HG02759 (cell line): ENCODE measurements around the gene ARHGAP15.
A peak's percentile ranks its signal among the peaks of the same experiment; 100 is the strongest.

Experiments
- ATAC-seq: cut with Tn5 transposase; IDR thresholded peaks from one replicate; pipeline ENCODE4 v1.9.1; 2021; ENCODE audit warnings: mild to moderate bottlenecking, moderate library complexity; ENCODE audit not compliant: unreplicated experiment

ARHGAP15 gene

DNA sequence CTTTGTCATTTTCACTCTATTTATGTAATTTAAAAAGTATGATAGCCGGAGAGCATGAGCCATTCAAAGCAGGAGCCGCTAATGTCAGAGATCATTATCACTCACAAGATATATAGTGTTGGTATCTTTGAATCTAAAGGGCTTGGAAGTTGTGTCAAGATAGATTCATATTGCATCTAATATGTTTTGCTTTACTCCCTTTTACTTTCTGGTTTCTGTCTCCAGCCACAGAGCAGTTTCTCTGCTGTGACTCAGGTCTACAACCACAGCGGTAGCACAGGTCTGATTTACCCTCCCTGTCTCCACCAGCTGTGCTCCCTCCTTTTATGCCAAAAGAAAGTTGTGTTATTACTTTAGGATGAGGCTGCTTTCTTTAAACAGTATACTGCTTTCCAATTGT lies 424.0 kb downstream of the ARHGAP15 start:
- ATAC-seq, result peak; percentile 52

DNA sequence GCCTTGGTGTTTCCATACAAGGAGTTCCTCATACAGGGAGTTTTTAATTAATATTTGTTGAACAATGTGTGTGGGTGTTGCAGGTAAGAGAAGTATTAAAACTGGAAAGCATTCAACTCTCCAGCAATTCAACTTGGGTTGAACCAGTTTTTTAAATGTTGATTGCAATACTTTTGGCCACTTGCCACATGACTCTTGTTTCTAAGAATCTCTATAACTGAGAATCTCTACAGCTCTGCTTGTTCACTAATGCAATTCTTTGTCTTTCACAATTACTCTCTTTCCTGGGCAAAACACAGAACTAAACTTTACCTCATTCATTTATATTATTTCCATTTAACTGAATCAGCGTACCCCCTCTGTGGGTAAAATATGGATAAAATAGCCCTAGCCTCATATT lies 429.4 kb downstream of the ARHGAP15 start:
- no peak for ATAC-seq

DNA sequence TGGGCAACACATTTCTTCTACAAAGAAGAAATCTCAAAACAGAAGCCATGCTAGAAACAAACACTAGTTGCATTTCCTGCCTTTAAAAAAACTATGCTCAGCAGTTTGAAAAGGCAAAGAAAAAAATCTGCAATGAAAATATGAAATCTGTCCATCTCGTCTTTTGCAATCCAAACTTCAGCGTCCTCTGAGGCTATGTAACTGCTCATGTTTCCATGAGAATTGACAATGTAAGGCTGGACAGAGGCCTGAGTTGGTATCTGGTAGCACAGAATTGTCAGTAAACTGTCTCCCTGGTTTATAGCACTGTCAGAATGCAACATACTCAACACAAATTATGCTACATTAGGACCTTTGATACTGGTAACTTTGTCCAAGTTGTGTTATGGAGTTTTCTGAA lies 429.9 kb downstream of the ARHGAP15 start:
- no peak for ATAC-seq

DNA sequence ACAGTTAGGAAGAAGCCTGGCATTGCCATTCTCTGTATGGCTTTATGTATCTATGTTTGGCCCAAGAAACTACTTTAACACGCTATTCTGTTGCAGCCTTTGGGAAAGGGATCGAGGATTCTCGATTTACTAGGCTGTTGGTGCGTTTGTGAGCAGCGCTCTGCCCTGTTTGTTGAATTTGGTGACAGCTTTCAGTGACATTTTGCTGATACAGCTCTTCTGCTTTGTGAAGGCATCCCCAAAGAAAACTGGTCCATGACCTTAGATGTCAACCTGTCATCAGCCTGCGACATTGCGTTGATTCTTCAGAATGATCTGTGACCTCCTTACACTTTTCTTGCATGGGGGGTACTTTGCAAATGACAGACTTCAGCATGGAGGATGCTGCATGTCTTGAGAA lies 431.5 kb downstream of the ARHGAP15 start:
- no peak for ATAC-seq

DNA sequence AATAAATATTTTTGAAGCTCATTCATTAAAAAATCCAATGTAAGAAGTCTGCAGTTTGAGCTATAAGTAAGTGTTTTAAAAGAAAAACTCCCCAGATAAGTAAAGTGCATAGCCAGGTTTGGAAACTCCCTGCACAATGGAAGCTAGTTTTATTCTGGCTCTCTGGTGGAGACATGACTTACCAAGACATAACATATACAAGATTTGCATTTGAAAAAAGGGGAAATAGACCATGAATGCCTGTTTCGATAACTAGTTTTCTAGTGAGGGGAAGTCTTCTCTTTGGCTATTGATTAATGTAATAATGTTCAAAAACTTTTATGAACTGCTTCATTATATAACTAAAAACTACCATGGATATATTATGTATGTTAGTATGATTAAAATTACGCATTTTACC lies 435.2 kb downstream of the ARHGAP15 start:
- ATAC-seq, result peak; percentile 92

DNA sequence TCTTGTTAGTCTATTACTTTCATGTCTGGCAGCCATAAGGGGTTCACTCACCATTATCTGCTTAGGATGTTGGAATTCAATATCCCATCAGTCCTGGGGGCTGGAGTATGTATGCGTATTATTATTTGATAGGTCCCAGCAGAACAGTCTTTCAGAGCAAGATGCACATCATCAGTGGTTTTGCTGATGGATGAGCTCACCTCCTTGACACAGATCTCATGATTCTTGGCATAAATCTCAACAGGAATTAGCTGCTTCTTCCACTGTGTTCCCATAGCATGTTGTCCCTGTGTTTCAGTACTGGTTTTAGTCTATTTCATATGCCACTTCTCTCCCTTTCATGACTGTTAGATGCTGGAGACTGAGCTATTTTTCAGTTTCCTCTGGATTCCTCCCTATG lies 442.5 kb downstream of the ARHGAP15 start:
- no peak for ATAC-seq

DNA sequence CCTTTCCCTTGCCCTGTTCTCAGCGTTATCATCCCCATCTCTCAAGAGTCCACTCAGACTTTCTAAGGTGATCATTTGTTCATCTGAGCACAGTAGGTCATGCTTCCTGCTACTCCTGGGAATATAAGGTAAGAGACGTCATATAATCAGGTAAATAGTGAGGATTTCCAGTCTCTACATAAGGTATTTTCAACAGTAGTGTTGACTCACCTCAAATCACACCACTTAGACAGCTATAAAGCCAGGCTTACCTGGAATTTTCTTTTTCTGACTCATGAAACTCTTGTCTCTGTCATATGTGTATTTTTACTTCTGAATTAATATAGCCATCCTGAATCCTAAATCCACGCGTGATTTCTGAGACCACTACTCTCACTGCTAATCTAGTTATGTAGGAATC lies 443.2 kb downstream of the ARHGAP15 start:
- ATAC-seq, result no peak

DNA sequence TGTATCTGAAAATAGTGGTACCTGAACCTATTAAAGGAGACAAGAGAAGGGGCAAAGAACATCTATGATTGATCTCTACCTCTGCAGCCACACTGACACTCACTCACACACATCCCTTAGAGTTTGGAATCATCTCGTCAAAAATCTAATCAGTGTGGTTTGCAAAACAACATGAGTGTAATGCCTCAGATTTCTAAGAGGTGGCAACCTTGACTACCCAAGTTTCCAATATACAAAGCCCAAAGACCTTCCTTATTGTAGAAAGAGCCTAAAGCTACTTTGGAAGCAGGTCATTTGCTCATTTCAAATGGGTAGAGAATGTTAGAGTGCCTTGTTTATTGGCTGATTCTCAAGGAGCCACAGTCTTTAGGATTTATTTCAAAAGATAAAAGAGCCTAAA lies 444.9 kb downstream of the ARHGAP15 start:
- no peak for ATAC-seq

DNA sequence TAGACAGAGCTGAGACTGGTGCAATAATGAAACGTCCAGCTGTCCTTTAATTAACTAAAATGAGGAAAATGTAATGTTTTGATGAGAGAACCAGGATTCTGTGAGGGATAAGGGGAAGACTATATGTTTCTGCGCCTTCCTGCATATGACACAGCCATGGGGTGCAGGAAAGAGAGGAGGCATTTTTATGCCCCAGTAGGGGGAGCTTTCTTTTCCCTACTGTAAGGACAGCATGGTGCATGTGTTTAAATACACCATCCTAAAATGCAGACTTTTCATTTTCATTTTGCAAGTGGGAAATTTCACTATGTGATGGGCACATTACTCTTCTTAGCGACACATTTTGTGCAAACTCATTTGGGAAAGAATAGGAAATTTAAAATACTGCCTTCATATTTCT lies 446.1 kb downstream of the ARHGAP15 start:
- ATAC-seq, result no peak

DNA sequence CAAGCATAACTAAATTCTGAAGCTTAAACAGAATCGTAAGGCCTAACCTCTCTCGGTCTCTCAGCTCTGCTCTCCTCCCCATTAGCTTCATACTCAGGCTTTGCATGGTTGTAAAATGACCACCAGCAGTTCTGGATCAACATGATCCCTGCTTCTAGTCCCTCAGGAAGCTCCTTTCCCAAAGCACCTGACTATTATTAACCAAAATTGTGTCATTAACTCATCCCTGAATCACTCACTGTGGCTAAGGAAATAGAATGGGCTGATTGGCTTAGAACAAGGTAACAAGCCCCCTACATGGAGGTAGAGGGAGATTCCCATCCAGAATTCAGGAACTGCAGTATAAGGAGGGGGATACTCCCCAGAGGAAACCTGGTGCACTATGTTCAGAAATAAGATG lies 448.3 kb downstream of the ARHGAP15 start:
- ATAC-seq, result no peak

DNA sequence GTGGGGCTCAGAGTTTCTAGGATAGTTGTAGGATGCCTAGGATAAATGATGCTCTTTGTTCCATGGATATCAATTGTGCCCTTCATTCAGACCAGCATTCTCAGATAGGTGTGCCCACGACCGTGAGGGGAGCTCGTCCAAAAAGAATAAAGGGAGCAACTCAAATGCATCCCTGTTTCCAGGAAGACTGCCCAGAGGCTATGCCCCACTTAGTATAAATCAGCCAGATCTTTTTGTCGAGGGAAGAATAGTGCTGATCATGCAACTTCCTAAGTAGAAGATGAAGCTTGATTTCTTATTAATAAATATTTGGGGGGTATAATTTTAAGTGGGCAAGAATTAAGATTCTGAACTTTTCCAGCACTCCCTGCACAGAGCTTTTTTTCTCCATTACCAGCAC lies 450.2 kb downstream of the ARHGAP15 start:
- no peak for ATAC-seq

DNA sequence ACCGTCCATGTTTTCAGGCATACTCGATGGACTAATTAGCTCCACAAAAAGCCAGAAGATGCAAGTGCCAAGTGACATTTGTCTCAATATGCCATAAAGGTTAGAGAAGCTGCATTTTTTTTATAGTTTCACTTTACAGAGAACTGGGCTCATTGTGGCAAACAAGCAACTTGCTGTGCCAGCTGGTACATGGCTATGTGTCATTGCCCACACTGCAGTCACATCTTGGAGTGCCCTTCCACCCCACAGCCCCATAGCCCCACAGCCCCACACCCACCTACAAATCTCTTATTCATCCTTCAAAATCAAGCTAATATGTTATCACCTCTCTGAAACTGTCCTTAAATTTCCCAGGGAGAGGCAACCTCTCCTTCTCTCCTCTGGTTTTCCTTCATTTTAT lies 451.9 kb downstream of the ARHGAP15 start:
- no peak for ATAC-seq

DNA sequence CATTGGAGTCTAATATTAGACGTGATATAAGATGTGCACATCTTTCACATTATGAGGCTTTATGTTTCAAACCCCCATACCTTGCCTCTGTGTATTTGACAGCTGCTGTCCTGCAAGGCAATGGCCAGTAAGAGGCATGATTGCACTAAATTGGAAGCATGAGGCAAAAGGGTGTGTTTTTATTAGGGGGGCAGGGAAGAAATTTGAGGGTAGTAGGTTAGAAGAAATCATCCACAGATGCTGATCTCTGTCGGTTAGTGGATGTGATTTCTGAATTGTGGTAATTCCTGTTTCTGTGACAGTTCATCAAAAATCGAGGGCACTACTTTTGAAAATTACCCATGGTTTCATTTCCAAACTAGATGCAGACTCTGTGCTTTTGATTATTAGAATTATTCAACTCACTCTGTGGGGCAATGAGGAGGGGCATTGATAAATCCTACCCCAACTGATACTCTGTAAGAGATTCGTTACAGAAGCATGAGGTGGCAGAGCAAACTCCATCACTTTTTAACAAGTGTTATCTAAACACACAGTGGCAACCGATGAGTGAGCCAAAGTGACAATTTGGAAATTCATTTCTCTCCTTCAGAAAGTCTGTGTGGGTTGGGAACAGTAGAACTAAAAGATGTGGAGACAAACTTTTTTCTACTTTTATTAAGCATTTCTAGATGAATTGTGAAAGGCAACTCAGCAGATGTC lies 453.0 kb downstream of the ARHGAP15 start:
- ATAC-seq, result no peak

DNA sequence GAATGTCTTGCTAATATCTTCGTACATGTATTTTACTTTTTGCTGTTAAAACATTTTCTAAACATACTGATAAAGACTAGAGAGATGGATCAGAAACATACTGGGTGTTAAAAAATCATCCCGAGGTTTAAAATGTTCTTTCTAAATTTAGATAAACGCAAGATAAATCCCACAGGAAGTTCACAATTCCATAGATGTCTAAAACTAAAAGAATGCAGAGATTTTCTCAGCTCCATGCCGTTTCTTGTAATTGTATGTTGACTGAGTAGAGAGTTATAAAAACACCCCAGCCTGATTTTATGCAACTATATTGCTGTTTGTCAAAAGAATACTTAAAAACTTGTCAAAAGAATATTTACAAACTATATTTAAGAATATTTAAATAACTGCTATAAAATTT lies 455.7 kb downstream of the ARHGAP15 start:
- no peak for ATAC-seq

DNA sequence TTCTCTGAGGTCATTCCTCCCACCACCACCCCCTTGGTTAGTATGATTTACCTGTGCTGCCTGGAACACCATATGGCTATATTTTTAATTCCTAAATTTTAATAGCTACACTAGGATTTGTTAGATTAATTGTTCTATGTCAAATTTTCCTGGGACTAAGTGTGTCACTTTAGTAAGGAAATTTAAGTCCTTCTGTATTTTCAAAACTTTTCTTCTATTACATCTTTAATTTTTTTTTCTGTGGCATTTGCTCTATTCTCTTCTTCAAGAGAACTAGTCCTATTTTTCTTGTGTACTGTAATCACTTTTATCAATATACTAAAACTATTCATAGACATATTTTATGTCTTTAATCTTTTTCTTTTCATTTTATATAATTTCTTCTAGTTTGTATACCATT lies 456.9 kb downstream of the ARHGAP15 start:
- ATAC-seq, result no peak

DNA sequence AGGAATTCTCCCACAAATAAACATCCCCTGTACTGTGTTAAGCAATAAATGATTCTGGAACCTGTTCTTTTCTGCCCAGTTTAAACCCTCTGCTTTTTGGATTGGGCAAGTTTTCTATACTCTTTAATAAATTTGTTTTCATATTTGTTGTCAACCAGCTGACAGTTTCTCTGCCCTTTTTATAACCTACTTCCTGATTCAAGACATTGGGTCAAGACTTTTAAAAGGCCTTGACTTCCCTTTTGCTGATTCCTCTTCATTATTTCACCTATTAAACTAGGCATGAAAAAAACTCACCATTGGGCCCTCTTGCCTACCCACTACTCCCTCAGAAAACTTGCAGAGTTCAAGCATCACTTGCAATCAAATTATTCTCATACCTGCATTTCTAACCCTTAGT lies 459.5 kb downstream of the ARHGAP15 start:
- no peak for ATAC-seq

DNA sequence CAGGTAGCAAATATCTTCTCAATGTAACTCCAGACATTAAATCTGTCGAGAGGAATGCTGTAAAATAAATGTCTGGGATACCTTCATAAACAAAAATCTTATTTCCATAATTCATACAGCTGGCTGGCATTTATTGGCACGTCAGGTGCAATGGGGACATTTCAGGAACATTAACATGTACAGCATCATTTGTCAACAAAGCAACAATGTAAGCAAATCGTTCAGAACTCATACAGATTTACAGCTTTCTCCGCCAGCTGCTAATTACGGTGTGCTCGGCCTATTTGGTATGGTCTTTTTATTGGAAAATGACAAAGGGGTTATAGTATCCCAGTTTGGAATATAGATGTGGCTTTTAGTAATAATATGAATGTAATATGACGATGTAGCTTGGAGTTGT lies 464.9 kb downstream of the ARHGAP15 start:
- ATAC-seq, result no peak

DNA sequence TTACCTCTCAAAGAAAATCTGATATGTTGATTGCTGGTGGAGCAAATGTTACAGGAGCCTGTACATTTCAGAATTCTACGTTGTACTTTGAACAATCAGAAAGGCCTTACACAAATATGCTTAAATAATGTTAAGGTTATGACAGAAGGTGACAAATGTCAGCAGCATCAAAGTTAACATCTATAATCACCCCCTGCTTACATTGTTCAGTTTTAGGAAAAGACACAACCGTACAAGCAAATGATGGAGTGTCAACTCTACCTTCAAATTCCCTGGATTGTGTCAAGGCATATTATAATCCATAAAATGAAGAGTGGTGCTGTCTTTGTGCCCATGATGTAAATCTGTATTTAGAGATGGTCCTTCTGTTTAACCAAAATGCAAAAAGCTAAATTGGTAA lies 465.5 kb downstream of the ARHGAP15 start:
- ATAC-seq, result no peak

DNA sequence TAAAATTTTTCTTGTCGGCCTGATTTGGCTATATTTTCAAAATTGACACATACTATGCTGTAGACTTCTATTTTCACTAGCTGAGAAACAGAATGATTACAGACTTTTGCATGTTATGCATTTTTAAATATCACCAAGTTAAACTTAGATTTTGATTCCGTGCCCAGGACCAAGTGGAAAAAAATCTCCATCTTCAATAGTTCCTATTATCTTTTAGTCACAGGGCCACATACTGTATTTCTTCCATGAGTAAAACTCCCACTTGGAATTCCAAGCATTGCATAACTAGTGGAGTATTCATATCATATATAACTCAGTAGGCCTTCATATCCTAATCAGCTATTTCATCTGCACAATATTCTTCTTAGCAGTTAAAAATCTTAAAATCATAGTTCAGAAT lies 470.9 kb downstream of the ARHGAP15 start:
- ATAC-seq, result no peak

DNA sequence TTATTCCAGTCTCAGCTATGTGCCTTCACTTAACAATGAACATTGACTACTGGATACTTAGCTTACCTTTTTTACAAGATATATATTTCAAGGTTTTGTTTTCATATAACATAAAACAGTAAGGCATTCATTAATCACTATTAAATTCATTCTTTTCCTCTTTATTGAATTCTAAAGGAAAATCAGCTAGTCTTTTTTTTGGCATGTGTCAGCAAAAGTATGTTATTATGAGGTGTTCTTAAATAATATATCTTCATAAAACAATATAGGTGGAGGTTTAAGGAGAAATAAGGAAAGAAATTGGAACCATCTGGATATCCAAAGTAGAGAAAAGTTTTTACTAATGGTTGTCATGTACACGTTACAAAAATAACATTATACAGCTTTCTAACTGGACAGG lies 472.6 kb downstream of the ARHGAP15 start:
- ATAC-seq, result no peak

DNA sequence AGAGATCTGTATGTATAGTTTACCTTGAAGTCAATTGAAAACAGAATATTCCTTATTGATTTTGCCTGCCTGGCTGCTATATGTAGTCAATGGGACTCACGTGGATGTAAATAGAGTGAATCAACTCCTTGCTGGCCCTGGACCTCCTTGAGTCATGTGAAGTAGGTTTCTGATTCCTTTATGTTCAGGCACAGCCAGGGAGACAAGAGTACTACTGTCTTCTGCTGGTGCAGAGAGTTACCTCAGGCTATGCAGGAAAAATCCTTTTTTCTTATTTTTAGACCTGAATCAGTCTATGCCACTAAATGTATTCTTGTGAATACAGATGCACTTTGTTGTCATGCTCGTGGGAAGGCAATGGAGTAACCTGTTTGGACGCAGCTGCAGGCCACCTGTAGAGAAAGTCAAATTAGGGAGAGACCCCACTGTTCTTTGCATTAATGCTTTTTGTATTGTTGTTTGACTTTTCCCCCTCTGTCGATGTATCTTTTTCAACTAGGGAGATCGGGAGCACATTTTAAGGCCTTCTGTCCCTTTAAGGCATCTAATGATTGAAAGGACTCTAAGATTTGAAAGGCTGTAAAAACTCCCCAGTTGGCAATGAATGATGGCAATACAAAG lies 473.9 kb downstream of the ARHGAP15 start:
- no peak for ATAC-seq

DNA sequence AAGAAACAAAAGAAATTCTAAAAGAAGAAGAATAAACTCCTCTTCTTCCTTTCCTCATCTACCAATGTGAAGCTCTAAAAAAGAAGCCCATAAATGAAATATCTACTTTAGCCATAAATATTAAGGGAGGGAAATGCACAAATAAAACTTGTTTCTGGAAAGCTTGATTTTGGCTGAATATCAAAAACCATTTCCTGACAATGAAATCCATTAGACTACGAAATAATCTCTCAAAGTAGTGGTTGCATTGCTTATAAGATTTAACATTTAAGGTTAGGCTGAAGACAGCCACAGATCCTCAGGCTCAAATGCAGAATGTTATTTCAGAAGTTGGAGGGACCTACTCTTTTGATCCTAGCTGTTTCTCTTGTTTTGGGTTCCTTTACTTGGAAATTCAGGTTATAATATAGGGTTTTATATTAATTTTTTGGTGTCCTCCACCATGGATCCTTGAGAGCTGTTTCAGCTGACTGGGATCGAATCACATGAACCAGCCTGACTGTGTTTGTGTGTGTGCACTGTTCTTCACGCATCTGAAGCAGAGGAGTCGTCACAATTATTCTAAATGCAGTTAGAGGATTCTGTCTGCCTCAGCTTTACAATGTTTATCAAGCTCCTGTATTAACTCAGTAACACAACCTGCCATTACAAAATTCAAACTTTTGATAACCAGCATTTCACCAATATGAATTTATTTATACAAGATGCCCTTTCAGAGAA lies 474.8 kb downstream of the ARHGAP15 start:
- ATAC-seq, result no peak
